ENCODE measurements around the gene HELZ.
A peak's percentile ranks its signal among the peaks of the same experiment; 100 is the strongest.
"Not testable (repeated sequence)": the region's sequence is repeated elsewhere in the genome, so short reads cannot be mapped to it uniquely, and the experiment has no call there.

Gene HELZ

DNA sequence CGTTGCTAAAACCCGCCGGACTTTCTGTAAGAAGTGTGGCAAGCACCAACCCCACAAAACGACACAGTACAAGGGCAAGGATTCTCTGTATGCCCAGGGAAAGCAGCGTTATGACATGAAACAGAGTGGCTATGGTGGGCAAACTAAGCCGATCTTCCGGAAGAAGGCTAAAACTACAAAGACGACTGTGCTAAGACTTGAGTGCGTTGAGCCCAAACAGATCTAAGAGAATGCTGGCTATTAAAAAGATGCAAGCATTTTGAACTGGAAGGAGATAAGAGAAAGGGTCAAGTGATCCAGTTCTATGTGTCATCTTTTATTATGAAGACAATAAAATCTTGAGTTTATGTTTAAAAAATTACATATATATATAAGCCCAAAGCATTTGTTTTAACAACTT is 20.3 kb downstream of the HELZ start:
- no peak for DNase-seq

DNA sequence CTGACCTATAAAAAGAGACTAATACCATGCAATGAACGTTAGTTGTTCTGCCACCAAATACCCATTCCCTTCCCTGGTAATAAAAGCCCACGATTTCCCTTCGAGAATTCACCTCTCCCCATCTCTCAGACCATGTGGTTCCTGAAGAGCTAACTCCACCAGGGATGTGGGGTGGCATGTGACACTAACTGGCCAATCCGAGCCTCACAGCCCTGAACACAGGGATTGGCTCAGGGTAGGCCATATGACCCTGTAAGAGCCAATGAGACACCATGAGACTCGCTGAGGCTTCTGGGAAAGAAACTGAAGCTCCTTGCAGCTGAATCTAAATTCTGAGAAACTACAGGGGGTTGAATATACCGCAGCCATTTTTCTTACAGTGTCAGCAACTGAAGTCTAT is 21.1 kb downstream of the HELZ start:
- DNase-seq: no peak

DNA sequence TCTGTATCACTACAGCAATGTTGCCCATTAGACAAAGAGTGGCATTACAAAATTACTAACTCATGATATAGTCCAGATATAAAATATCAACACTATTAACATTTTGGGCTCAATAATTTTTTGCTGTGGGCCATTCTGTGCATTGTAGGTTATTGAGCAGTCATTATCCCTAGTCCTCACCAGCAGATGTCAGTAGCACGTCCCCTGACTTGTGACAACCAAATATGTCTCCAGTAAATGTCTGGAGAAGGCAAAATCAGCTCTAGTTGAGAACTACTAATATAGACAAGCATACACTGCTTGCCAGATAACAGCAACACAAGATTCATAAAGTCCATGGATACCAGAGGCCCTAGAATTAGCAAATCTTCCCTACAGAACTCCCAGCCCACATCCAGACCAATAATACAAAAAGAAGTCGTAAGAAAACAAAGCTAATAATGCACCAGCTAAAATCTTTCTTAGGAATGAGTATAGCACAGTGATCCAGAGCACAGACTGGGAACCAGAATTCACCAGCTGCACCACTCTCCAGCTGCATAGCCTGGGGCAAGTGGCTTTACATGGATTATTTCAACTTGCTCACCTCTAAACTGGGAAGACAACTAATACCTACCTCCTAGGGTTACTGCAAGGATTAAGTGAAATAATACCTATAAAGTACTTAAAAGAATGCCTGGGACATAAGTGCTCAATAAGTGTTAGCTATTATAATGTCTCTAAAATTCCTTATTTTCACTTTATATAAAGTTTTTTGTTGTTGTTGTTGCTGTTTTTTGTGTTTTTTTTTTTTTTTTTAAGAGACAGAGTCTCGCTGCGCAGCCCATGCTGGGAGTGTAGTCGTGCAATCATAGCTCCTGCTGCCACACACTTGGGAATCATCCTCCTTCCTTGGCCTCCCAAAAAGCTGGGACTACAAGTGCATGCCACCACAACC is 23.7 kb downstream of the HELZ start:
- DNase-seq: no peak

DNA sequence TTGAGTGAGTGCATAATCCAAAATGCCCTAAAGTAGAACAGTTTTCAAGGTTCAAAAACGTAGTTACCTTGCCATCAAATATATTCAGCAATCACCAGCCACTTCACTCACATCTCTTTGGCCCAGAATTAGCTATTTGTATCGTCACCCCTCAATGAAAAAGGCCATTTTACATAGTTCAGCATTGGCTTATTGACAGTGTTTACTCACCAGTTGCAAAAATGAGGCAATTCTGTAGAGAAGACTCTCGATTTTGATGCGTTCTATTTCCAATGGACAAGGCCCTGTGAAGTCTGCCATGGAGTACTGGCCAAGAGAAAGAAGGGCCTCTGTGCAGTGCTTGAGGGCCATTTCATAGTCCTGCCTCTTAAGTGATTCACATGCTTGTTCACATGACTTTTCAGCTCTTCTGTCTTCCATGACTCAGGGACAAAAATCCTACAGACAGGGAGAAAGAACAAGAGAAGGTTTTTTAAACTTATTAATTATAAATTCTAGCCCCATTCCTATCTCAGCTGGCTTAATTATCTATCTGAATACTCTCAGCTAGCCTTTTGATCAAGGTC is 26.5 kb downstream of the HELZ start:
- no peak for DNase-seq

DNA sequence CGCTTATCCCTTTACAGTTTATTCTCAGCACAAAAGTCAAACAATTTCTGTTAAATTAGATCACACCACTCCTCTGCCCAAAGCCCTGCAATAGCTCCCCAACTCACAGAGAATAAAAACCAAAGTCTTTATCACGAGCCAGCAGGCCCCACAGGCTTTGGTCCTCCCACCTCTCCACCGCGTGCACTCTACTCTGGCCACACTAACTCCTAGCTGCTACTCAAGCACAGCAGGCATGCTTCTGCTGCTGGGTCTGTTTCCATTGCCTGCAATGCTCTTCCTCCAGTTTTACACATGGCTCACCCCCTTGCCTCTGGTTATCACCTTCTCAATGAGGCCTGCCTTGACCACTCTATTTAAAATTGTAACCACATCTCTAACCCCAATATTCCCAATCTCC is 27.6 kb downstream of the HELZ start:
- no peak for DNase-seq

DNA sequence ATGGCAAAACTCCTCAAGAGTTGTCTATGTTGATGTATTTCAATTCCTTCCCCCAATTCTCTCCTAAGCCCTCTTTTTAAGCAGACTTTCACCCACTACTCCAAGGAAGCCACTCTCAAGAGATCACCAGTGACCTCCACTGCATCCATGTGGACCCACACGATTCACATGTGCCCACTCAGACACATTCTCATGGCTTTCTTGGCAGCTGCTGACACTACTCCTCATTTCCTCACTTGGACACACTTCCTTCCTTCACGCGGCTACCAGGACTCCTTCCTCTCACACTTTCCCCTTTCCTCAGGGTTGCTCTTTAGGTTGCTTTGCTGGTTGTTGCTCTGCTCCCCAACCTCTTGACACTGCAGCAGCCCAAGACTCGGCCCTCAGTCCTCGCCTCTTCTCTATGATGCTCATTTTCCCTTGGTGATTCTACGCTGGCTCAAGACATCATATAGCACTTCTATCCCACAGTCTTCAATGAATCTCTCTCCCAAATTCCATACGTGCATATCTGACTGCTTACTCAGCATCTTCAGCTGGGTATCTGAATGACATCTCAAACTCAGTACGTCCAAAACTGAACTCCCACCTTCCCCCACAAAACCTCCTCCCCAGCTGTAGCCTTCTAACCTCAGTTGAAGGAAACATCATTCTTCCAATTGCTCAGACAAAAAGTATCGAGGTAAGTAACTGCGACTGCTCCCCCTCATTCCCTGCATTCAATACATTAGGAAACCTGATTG is 28.2 kb downstream of the HELZ start:
- no peak for DNase-seq

DNA sequence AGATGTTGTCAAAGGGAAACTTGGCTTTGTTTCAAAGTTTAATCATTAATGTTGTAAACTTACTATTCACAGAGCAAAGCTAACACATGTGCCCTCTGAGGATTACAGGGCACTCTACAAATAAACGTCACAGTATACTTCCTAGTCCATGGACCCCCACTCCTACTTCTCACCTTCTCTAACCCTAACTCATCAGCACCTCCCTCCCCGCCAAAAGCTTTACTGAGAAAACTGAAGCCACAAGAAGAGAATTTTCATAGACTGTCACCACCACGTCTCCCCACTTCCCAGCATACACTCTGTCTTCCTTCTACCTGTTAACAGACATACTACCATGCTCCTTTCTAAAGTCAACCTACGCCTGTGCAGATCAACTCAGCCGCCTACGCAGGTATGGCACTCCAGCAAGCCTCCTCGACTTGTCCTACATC is 29.0 kb downstream of the HELZ start:
- DNase-seq: no peak

DNA sequence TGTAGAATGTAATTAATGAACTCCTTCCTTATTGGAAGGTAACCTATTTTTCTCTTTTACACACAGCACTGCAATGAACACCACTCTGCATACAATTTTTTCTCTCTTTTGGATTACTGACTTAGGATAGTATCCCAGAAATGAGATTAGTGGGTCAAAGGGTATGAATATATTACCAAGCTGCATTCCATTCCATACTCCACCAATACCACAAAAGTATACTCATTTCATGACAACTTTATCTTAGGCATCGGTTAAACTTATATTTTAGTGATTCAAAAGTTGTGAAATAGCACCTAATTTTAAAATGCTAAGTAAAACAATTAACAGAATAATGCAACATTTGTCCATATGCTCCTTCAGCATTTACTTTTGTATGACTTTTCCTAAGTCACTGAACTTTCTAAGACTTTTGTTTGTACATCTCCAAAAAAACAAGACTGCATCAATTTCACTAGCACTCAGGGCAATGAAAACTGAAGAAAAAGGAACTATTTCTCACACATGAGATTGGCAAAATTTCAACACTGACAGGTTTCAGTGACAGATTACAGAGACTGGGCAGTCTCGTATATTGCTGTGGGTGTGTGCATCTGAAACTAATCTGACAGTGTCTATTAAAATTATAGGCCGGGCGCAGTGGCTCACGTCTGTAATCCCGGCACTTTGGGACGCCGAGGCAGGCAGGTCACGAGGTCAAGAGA is 32.1 kb downstream of the HELZ start:
- no peak for DNase-seq

DNA sequence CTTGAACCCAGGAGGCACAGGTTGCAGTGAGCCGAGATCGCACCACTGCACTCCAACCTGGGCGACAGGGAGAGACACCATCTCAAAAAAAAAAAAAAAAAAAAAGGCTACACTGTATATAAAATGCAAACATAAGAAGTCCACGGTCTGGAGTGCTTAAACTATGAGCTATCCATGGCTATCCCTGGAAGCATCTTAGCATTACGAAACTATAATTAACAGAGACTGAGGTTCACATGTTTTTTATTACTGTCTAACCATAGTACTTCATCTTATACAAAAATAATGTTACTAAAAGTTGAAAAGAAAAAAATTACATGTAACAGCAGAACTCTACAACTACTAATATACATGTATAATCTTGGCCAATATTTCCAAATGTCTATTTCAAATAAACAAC is 32.8 kb downstream of the HELZ start:
- no peak for DNase-seq

DNA sequence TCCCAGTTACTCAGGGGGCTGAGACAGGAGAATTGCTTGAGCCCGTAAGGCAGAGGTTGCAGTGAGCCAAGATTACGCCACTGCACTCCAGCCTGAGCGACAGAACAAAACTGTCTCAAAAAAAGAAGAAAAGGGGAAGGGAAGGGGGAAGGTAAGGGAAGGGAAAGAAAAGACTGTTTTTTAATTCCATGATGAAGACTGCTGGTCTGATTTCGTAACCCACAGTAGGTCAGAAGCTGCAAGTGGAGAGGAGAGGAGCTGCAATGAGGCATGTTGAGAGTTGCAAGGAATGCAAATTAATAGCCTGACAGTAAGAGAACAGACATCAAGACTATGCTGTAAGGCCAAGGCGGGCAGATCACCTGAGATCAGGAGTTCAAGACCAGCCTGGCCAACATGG is 33.3 kb downstream of the HELZ start:
- DNase-seq: no peak

DNA sequence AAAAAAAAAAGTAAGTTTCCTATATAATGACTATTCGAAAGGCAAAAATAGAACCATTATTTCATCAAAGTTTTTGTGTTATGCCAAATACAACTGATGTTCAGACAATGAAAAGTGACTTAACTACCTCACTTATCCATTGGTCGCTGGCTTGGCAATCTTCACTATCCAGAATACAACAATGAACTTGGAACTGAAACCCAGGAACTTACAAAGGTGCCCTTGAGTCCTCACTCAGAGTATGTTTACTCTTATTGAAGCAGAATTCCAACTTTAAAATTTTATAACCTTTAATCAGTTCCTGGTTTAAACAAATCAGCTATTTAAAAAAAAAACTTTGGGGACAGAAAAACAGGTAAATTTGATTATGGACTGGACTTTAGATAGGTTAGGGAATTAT is 34.1 kb downstream of the HELZ start:
- DNase-seq: no peak

DNA sequence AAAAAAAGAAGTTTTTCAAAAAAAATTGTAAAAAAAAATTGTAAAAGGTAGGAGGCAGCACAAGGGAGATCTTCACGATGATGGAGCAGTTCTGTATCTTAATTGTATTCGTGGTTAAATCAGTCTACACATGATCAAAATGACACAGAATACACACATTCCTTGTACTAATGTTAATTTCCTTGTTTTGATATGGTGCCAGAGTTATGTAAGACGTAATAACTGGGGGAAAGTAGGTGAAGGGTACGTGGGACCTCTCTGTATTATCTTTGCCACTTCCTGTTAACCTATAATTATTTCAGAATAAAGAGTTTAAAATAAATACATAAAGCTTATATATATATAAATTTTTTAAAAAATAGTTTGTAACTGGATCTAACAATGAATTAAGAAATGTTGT is 36.8 kb downstream of the HELZ start:
- DNase-seq: no peak

DNA sequence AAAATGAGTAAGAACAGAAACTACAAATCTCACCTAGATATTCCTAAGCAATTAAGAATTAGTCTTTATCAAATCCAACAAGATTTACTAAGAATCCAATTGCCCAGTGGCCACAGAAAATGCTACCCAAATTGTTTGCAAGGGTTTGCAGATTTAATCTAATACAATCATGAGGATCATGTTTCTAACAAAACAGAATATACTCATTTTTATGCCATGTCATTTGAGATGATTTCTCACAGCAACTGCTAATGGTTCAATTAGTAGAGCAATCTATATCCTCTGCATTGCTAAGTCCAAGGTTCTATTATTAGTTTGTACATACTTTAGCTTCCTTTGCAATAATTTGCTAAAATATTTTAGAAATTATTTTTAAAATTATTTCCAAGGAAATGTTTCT is 41.2 kb downstream of the HELZ start:
- DNase-seq: no peak

DNA sequence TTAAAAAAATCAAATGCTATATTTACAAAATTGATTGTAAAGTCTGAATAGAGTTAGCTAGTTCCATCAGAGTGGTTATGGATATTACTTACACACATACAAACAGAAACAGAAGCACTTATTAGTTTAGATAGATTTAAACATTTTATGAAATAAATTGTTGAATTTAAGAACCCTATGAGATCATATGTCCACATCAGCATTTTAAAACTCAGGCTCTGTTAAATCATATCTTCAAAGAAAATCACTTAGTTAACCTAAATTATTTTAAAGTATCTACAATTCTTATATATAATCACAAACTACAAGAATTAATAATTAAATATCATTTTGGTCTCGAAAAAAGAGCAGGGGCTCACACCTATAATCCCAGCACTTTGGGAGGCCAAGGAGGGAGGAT is 42.5 kb downstream of the HELZ start:
- DNase-seq: no peak

DNA sequence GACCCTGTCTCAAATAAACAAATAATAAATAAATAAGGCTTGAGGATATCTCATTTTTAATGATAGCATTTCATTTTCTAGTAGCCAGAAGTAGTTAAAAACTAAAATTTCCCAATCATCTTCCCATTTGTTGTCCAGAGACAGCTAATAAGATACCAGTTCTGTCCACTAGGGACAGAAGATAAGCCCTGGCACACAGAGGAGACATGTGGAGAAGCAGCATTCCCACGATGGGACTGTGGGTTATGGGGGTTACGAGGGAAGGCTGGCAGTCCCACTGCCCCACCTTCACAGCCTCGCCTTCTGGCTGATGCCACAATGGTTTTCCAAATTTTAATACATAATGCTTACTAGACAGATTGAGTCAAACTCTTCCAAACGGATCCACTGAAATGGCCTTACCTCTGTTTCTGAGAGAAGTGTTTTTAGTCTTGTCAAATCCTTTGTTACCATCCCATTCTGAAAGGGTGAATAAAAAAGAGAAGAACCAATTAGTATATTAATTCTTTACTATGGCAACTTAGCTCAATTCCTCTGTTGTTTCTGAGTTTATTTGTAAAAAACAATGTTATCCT is 44.2 kb downstream of the HELZ start:
- peak; percentile 15 for DNase-seq

DNA sequence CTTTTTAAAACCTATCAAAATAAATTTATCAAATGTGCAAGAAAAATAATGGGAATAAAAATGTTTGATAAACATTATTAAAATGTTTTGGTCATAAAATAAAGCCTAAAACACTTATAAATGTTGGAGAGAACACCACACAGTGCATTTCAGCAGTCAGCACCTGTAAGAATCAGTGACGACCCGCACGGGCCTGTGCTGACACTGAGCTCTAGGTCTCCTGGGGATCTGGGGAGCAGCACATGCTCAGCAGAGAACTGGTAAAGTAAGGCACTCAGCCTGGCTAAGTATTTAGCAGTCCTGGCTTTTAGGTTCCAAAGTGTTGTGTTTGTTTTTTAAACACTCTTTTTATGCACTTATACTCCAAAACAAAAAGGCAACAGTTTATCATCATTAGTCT is 46.9 kb downstream of the HELZ start:
- DNase-seq: no peak

DNA sequence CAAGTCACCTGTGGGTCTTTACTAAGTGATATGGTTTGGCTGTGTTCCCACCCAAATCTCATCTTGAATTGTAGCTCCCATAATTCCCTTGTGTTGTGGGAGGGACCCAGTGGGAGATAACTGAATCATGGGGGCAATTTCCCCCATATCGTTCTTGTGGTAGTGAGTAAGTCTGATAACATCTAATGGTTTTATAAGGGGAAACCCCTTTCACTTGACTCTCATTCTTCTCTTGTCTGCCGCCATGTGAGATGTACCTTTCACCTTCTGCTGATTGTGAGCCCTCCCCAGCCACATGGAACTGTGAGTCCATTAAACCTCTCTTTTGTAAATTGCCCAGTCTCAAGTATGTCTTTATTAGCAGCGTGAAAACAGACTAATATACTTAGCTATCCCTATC is 48.0 kb downstream of the HELZ start:
- DNase-seq: not testable (repeated sequence)

DNA sequence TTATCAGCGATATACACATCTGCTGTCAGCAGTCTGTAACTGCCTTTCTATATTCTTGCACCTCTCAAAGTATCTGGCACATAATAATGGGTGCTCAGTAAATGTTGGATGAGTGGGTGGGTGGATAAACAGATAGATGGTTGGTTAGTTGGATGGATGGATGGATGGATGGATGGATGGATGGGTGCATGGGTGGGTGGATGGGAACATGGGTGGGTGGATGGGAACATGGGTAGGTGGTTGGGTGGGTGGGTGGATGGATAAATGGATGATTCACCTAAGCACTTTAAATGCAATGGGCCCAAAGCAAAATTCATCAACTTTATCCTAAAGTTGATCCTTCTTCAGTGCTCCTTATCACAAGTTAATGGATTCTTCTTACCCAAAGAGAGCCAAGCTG is 48.6 kb downstream of the HELZ start:
- no peak for DNase-seq

DNA sequence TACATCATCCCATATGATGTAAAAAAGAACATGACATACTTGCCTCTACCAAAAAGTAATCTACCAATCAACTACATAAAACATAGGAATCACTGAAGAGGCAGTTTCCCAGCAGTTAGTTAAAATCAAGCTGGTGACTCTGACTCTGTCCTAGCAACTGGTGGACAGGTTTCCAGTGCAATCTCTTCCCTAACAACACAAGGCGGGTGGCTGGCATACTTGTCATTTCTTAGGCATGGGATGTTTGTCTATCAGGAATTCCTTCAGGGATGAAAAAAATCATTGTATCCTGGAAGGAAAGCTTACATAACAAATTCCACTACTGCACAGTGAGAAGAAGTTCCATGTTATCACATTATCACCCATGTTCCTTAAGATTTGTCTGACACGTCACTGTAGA is 50.9 kb downstream of the HELZ start:
- no peak for DNase-seq

DNA sequence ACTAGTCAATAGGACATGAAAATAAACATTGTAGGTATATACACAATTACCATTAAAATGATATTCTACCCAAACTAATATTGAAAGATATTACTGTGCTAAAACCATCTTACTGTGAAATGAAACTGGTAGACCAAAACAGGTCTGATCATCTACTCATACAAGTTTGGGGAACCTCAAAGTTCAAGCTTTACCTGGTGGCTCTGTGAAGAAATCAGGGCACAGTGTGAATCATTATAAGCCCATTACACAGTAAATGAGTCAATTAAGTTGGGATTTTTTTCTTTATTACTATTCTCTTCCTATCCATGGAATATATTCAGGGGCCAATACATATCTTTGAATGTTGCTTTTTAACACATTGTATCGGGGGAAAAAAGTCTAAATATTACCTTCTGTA is 57.1 kb downstream of the HELZ start:
- DNase-seq: no peak

DNA sequence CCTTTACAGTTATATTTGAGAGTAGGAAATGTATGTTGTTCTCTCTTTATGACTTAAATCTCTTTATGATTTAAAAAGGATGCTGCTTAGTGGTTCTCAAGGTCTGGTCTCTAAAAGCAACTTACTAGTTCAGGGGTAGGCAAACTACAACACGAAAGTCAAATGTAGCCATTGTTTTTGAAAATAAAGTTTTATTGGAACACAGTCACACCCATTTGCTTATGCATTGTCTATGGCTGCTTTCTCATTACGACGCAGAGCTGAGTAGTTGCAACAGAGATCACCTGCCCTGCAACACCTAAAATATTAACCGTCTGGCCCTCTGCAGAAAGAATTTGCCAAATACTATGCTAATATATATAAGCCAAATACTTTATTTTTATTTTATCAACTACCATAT is 58.2 kb downstream of the HELZ start:
- no peak for DNase-seq

DNA sequence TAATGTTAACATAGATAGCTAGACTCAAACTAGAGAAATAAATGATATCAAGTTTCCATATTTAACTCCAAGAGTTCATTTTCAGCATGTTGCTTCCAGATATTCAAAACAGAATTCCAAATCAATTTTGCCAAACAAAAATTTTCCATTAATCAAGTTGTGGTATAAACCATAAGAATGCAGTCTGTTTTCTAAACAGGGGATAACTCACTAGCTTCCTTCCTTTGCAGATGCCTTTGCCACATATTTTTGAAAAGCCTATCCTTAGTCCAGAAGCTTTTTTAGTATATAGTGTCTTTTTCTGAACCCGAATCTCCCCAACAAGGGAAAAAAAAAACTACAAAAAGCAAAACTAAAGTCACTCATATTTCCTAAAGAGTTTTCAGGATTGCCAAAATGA is 61.5 kb downstream of the HELZ start:
- DNase-seq: no peak

DNA sequence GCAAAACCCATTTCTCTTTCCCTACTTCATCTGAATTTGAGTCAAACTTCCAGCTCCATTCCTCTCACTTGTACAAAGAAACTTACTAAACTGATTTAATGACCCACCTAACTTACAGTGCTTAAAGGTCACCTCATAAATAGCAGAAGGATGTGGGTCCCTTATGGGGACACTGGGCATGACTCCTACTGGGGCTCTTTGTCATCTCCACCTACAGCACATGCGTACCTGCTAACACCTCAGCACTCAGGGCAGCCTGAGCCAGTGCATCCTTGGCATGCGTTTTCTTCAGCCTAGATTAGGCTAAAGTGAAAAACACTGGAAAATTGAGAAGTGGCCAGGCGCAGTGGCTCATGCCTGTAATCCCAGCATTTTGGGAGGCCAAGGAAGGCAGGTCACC is 63.2 kb downstream of the HELZ start:
- no peak for DNase-seq
